ENCODE data around the gene USHBP1. TPM values are rescaled to one million over a fixed set of nuclear protein-coding genes. Genes with fewer than 3 reads are reported as not detected.

The USHBP1 gene
- total RNA-seq, 1 donor from 2014 or later, result not detected

DNA sequence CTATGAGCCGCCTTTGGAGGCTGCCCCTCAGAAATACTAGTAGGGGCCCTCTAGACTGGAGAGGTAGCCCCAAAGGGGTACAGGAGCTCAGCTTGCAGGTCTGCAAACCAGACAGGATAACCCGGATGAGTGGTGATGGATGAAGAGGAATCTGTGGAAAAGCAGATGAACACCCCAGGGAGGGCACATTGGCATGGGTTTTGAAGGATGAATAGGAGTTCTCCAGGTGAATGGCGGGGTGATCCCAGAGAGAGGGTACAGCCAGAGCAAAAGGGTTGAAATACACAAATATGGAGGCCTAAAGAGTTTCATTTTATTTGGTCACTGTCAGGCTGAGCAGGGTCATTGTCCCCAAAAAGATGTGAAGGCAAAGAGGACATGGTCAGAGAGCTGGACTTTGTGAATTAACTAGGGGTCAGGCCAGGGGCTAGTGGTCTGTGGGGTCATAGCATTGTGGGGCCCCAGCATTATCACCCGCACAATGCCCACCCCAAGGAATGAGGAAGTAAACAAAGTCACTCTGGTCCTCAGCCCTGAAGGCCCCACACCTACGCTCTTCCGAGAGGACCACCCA is 23.6 kb downstream of the USHBP1 start:
- TF ChIP-seq, protein P1, sequence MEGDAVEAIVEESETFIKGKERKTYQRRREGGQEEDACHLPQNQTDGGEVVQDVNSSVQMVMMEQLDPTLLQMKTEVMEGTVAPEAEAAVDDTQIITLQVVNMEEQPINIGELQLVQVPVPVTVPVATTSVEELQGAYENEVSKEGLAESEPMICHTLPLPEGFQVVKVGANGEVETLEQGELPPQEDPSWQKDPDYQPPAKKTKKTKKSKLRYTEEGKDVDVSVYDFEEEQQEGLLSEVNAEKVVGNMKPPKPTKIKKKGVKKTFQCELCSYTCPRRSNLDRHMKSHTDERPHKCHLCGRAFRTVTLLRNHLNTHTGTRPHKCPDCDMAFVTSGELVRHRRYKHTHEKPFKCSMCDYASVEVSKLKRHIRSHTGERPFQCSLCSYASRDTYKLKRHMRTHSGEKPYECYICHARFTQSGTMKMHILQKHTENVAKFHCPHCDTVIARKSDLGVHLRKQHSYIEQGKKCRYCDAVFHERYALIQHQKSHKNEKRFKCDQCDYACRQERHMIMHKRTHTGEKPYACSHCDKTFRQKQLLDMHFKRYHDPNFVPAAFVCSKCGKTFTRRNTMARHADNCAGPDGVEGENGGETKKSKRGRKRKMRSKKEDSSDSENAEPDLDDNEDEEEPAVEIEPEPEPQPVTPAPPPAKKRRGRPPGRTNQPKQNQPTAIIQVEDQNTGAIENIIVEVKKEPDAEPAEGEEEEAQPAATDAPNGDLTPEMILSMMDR (IDR thresholded peaks at IDR 0.05; ENCODE audit: insufficient read depth, low read length, severe bottlenecking), result no peak
- no peak for DNase-seq (ENCODE audit: low read depth)
- Histone ChIP-seq H3K4me3 (ENCODE audit: low read depth, low read length) (no peak overlapping the region), H3K36me3 (ENCODE audit: control insufficient read depth, insufficient read depth, low read length) (peaks cover 11% of the 10 kb centered on the region), H3K27me3 (ENCODE audit: control insufficient read depth, insufficient read depth, low read length) (no peaks in the 10 kb centered on the region)
- no peak for FAIRE-seq

DNA sequence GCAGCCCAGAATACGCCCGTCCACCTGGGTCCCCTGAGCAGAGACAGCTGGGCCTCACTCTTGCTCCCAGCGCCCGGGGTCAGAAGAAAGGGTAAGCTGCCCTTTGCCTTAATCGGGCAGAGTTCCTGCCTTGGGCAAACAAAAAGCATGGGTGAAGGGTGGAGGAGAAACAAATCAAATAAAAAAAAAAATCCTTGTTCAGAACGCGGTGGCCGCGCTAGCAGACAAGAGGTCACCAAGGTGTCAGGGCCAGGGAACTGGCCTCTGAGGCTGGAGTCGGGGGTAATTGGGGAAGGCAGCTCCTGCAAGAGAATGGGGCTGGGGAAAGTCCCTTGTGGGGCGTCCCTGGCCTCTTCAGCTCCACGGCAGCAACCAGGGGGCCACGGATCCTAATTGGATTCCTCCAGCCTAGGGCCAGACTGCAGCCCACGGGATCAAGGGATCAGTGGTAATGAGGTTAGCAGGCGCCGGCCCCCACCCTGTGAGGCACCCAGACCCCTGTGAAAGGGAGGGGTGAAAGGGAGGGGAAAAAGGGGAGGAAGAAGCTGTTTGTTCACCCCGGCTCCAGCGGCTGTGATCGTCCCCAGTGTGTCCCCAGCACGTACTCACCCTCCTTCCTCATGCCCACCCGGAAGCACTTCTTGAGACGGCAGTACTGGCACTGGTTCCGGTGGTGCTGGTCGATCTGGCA is 24.3 kb downstream of the USHBP1 start:
- FAIRE-seq, result no peak
- TF ChIP-seq, protein P1 (IDR thresholded peaks at IDR 0.05; ENCODE audit: insufficient read depth, low read length, severe bottlenecking), result no peak

DNA sequence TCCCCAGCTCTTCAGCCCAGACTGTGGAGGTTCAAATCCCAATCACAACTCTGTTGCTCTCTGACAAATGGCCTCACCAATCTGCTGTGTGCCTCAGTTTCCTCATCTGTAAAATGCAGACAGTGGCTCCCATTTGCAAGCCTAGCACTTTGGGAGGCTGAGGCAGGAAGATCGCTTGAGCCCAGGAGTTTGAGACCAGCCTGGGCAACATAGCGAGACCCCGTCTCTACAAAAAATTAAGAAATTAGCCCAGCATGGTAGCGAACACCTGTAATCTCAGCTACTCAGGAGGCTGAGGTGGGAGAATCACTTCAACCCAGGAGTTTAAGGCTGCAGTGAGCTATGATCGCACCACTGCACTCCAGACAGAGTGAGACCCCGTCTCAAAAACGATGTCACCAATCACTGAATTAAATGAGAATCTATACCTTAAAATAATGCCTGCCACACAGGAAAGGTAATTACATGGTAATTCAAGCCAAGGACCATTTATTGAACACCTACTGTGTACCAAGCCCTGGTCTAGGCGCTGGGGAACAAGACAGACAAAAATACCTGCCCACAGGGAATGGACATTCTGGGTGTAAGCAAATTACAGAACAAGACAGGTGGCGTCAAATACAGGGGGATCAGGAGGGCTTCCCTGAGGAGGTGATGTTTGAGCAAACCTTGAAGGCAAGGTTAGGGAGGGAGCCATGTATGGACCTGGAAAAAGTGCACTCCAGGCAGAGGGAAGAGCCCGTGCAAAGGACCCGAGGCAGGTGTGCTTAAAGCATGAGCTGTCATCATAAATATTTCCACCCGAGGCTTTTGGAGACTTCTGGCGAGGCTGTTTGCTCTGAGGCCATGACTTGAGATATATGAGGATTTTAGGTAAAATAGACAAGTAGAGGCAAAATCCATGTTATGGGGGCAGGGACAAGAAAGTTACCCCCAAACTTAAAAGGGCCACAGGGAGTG is 26.5 kb downstream of the USHBP1 start:
- DNase-seq (ENCODE audit: low read depth) (no peak), FAIRE-seq (no peak)
- TF ChIP-seq, protein P1 (IDR thresholded peaks at IDR 0.05; ENCODE audit: insufficient read depth, low read length, severe bottlenecking), result no peak

More for the DNA sequence above, 24.3 kb downstream of the USHBP1 start:
- Histone ChIP-seq H3K27me3 (ENCODE audit: control insufficient read depth, insufficient read depth, low read length) (no peaks in the 10 kb centered on the region), H3K36me3 (ENCODE audit: control insufficient read depth, insufficient read depth, low read length) (peaks cover 11% of the 10 kb centered on the region), H3K4me3 (ENCODE audit: low read depth, low read length) (no peak overlapping the region)
- no peak for DNase-seq (ENCODE audit: low read depth)

DNA sequence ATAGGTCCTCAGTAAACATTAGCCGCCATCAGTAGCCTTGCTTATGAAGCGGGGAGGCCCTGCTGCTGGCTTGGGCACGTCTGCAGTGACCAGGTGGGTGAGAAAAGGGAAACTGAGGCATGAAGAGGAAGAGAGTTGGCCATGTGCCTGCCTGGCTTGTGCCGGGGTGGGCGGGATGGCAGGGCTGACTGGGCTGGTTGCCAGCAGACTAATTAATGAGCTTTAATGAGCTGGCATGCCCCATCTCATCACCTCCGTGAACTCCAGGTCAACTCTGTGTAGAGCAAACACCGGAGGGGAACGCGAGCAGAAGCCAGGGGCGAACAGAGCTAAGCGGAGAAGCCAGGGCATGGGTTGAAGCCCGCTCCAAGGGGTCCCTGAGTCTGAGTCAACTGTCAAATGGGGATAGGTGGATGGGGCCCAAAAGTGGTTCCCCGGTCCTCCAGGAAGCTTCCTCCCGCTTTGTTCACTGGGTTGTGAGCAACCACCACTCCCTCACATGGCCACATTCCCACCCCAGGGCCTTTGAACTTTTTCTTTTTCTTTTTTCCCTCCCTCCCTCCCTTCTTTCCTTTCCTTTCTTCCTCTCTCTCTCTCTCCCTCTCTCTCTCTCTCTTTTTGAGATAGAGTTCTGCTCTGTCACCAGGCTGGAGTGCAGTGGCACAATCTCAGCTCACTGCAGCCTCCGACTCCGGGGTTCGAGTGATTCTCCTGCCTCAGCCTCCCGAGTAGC is 27.6 kb downstream of the USHBP1 start:
- peaks cover 20% of the 10 kb centered on the region for H3K36me3 ChIP-seq (ENCODE audit: control insufficient read depth, insufficient read depth, low read length)
- H3K27me3 ChIP-seq (ENCODE audit: control insufficient read depth, insufficient read depth, low read length), result no peaks in the 10 kb centered on the region
- H3K4me3 ChIP-seq (ENCODE audit: low read depth, low read length), result no peak overlapping the region
- DNase-seq (ENCODE audit: low read depth), result no peak
- TF ChIP-seq, protein P1 (IDR thresholded peaks at IDR 0.05; ENCODE audit: insufficient read depth, low read length, severe bottlenecking), result no peak
- FAIRE-seq, result no peak

More for the DNA sequence above, 26.5 kb downstream of the USHBP1 start:
- H3K4me3 ChIP-seq (ENCODE audit: low read depth, low read length), result no peak overlapping the region
- no peaks in the 10 kb centered on the region for H3K27me3 ChIP-seq (ENCODE audit: control insufficient read depth, insufficient read depth, low read length)
- H3K36me3 ChIP-seq (ENCODE audit: control insufficient read depth, insufficient read depth, low read length), result peaks cover 16% of the 10 kb centered on the region

DNA sequence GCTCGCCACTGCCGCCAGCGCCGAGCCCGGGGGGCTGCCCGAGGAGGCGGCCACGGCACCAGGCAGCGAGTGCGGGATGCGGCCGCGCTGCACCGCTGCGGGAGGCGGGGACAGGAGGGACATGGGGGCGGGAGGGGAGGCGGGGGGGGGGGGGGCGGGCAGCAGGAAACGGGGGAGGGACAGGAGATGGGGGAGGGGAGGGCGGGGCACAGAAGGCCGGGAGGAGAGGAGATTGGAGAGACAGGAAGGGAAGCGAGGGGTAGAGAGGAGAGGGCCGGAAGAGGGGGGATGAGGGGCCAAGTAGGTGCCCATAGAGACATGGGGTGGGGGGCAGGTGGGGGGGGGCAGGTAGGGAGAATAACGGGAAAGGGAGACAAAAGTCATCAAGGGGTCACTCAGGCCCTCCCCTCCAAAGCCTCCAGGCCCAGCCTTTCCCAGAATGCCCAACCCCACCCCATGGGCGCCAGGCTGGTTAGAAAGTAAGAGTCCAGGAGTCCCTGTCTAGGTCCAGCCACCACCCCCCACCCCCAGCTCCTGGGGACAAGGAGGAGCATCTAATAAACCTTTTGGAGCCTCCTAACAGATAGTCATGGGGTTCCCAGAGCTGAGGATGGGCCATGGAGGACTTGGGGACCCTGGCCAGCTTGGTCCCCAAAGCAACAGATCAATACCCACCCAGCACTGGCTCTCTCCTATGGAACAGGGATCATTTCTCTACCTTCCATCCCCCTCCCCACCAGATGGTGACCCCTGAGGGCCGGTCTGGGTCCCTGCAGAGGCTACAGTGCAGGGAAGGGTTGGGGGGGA is 28.4 kb downstream of the USHBP1 start:
- DNase-seq (ENCODE audit: low read depth), result no peak
- peak overlapping the region; percentile 51 for H3K4me3 ChIP-seq (ENCODE audit: low read depth, low read length)

More for the DNA sequence above, 28.4 kb downstream of the USHBP1 start:
- Histone ChIP-seq H3K27me3 (ENCODE audit: control insufficient read depth, insufficient read depth, low read length) (no peaks in the 10 kb centered on the region), H3K36me3 (ENCODE audit: control insufficient read depth, insufficient read depth, low read length) (peaks cover 23% of the 10 kb centered on the region)
- TF ChIP-seq, protein P1 (IDR thresholded peaks at IDR 0.05; ENCODE audit: insufficient read depth, low read length, severe bottlenecking), result no peak
- FAIRE-seq, result no peak

All from bronchial epithelial cell (primary cell).